Stimulated activated CD4-positive, alpha-beta T cell treated with anti-CD3 and anti-CD28 coated beads, Interleukin-1b, Interleukin-23, amount 100 ng/mL, for 1 hour (primary cell): ENCODE data around the gene INO80D.
"Not testable (repeated sequence)": the region's sequence is repeated elsewhere in the genome, so short reads cannot be mapped to it uniquely, and the experiment has no call there.

Source experiments
- DNase-seq, 2 donors: peaks; one replicate each; pipeline ENCODE4 v3.0.0-alpha.2; 2020; ENCODE audit warnings: low read depth in 2 of 2

INO80D gene

DNA sequence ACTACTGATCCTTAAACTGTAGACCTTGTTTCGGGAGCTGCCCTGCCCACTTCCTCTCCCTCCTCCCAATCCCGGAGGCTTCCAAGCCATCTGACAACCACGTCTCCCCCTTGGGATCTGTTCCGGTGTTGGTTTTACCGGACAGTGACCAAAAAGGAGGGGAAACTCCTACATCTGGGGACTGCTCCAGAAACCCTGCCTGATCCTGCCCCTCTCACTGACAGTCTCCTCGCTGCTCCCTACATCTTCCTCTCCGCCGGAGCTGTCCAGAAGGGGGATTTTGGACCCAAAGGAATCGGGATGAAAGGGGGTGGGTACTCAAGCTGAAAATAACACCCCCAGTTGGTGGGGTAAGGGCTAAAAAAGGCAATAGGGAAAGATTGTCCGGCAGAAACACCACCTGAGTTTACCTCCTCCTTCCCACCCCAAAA lies 1.5 kb downstream of the INO80D start:
- no peak for DNase-seq

DNA sequence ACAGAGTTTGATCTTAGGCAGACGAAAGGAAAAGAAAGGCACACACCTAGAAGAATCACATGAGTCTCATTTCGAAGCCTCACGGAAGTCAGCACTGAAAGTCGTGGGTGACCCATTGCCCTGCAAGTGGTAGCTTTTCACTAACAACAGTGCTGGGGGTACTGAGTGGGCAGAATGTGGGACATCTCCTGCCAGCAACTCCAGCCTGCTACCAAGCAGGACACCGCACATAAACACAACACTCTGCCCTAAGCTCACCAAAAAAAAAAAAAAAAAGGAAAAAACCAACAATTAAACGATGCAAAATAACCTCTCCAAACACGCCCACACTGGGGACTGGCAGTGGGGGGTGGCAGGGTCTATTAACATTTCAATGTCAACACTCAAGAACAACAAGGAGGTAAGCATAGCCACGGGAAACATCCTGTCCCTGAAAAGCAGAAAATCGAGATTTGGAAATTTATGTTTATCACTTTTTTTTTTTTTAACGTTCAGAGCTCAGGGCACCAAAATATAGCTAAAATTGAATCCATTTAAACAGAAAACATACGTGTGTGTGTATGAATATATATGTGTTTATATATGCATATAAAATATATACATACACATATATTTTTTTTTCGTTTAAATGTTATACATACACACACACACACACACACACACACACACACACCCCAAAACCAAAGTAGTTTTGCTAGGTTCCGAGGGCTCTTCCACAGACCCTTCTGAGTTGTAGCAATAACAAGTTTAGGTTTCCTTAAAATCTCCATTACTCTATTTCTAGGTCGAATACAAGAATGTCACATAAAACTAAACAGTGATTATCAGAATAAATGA lies 2.2 kb downstream of the INO80D start:
- no peak for DNase-seq

DNA sequence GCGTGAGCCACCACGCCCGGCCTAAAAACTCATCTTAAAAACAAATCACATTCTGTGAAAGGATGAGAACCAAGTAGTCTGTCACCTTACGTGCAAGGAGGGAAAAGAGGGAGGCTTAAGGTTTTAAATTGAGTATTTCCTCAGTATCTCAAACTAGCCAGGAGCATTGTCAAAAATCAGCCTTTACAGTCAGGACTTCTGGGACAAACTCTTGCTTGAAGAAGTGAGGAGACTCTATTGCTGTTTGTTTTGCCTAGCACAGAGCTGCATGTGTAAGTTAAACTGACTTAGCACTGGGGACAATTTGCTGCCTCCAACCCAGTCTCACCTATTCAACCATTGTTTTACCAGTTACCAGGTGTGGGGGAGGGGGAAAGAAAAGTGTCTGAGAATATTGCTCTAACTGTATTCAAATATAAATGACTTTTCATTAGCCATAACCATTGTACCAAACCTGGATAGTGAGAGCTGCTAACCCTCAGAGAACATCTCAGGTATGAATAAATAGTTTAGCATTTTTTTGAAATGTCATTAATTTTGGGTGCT lies 3.6 kb downstream of the INO80D start:
- no peak for DNase-seq

DNA sequence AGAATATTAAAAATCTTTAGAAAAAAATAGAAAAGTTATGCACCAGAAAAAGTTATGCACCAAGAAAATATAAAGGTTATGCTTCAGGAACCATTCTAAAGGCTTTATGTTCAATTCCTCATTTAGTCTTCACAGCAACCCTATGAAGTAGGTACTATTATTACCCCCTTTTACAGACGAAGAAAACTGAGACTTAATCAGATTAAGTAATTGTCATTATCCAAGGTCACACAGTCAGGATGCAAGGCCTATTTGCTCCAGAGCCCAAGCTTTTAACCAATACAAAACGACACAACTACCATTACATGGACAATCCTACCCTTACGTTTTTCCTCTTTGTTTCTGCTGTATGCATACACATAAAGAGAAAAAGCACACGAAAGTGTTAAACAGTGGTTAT lies 5.0 kb downstream of the INO80D start:
- DNase-seq = no peak

GRCh38 chr2:206079699-206080465 lies 6.1 kb downstream of the INO80D start:
- no peak for DNase-seq

- DNase-seq = not testable (repeated sequence)
Observed at GRCh38 chr2:206077879-206078278, 8.1 kb downstream of the INO80D start.

DNA sequence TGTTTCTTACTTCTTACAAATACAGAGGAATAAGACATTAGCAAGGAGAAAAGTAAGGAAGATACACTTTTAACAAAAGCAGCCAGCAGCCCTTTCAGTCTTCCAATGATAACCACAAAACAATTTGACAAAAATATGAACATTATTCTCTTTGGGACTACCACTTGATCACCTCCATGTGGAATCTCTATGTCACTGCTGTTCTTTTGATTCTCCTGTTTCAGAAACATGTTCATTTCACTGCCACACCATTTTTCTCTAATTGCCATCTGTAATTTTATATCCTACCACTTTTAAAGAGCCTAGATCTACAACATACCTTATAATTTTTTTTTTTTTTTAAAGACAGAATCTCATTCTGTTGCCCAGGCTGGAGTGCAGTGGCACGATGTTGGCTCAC lies 10.9 kb downstream of the INO80D start:
- no peak for DNase-seq

- no peak for DNase-seq
Observed at GRCh38 chr2:206071807-206072206, 14.2 kb downstream of the INO80D start.

DNA sequence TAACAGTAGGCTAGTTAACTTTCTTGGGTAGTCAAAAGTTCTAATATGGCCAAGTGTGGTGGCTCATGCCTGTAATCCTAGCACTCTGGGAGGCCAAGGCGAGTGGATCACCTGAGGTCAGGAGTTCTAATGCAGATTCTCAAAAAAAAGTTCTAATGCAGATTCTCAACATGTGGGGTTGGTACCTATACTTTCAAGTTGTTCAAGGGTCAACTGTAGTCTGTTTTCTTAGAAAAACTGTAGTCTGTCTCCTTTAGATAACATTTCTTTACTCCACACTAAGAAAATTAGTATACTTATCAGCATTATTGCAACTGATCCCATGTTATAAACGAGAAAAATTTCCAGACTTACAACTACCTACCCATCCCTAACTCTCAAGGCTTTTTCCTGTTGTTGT lies 16.6 kb downstream of the INO80D start:
- no peak for DNase-seq

GRCh38 chr2:206068207-206068606 lies 17.8 kb downstream of the INO80D start:
- DNase-seq = no peak

DNA sequence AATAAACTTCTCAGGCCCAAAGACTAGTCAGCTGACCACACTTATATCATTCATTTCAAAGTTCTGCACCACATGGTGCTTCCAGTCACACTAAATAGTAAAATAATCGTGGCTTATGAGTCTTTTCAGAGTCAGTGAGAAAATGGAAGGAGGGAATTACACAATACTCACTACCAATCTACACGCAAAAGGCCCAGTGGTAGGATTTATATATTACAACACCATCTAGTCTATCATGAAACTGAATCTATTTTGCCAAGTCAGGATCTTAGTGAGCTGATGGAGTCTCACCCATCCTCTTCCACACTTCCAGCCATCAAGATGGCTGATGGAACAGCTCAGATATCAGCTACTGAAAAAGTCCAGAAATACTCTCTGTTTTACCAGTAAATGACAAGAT lies 21.9 kb downstream of the INO80D start:
- DNase-seq = no peak

GRCh38 chr2:206063635-206064034 lies 22.3 kb downstream of the INO80D start:
- no peak for DNase-seq

DNA sequence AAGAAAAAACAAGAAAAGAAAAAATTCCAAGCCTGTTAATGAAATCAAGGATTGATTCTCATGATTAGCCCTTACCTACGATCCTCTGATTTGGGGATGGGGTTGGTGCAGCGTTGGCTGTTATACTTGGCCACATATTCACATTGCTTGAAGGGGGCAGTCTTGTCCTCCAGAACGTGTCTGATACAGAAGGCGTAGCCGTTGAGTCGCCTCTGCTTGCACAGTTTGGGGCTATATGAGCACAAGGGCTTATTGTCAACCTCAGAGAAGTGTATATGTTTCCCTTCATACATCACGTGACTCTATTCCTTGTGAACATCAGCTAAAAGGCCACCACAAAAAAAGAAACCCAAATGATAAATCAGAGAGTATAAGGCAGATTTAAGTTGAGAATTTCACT lies 23.2 kb downstream of the INO80D start:
- no peak for DNase-seq

DNA sequence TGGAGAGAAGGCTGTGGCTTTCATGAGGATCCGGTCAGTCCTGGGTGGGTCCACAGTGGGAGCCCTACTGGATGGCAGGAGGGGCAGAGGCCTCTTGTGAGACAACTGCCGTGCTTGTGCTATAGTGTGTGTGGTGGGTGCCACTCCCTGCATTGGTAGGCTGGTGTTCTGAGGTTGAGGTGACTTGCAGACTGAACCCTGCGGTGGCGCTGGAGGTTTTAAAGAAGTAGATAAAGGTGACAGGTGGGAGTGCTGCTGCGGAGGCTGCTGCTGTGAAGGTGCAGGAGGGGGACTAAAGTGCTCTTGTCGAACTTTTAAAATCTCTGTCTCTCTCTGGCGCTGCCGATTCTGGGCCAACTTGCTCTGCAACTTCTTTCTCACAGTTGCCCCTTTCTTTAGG lies 29.7 kb downstream of the INO80D start:
- DNase-seq = no peak

DNA sequence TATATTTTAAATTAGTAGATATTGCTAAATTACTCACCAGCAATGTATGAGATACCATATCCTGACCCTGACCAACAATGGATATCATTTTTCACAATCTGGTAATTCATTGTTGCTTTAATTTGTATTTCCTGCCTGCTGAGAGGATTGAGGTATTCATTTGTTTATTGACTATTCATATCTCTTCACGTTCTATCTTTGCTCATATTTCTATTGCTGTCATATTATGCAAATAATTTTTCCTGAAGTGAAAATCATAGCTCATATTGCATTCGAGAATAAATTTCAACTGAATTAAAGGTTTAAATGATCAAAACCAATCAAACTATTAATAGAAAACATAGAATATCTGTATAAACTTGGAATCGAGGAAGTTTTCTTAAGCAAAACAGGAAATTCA lies 31.0 kb downstream of the INO80D start:
- no peak for DNase-seq

- DNase-seq = no peak
Observed at GRCh38 chr2:206051912-206052311, 34.1 kb downstream of the INO80D start.

GRCh38 chr2:206049392-206049791 lies 36.6 kb downstream of the INO80D start:
- DNase-seq = no peak

DNA sequence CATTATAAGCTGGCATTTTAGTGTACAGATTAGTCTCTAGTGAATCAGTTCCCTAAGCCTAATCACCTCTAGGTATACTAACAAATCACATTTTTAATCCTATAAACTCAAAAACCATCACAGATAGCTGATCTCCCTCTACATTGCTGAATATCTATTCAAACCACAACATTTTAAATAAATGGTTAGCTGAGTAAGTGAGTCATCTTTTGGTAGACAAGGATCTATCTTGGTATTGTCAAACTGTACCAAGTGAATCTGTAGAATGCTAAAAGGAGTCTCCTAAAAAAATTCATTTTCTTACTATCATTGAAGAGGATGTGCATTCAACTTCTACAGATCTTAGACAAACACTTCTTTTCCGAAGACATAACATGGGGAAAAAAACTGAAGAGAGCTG lies 40.7 kb downstream of the INO80D start:
- DNase-seq = no peak

GRCh38 chr2:206040525-206040924 lies 45.4 kb downstream of the INO80D start:
- DNase-seq = no peak

DNA sequence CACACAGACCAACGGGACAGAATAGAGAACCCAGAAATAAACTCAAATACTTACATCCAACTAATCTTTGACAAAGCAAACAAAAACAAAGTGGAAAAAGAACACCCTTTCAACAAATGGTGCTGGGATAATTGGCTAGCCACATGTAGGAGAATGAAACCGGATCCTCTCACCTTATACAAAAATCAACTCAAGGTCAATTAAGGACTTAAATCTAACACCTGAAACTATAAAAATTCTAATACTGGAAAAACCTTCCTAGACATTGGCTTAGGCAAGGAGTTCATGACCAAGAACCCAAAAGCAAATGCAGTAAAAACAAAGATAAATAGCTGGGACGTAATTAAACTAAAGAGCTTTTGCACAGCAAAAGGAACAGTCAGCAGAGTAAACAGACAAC lies 50.6 kb downstream of the INO80D start:
- not testable (repeated sequence) for DNase-seq

- not testable (repeated sequence) for DNase-seq
Observed at GRCh38 chr2:206033452-206033851, 52.5 kb downstream of the INO80D start.

DNA sequence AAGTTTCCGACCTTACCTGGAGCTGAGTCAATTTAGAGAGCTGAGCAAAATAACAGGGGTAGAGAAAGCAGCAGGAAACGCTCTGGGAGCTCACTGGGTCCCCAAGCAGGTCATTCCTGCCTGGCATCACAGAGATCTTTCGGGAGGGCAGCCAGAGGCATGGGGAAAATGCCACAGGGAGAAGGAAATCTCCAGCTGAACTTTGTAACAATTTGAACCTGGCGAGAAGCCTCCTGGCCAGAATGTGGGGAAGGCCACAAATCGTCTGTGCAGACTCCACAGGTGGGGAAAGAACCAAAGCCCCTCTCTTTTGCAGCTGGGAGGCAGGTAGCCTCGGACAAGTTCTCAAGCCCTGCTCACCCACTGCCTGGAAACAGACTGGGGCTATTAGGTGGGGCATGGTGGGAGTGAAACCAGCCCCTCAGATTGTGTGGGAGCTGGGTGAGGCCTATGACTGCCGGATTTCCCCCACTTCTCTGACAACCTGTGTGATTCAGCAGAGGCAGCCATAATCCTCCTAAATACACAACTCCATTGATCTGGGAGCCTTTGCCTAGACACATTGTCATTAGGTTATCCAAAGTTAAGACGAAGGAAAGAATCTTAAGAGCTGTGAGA lies 53.9 kb downstream of the INO80D start:
- no peak for DNase-seq
